VCaP (cell line): ENCODE data around the gene LCNL1.

Experiments used
- H3K27ac ChIP-seq: fragments of 450-650 bp; 2 replicates; pipeline ENCODE4 v1.5.1; 2017
- TF ChIP-seq, protein P1 (sequence below): fragments of 450-650 bp; conservative IDR thresholded peaks from 2 replicates; pipeline ENCODE4 v1.5.1; 2017; ENCODE audit warnings: mild to moderate bottlenecking, moderate library complexity

The LCNL1 gene

DNA sequence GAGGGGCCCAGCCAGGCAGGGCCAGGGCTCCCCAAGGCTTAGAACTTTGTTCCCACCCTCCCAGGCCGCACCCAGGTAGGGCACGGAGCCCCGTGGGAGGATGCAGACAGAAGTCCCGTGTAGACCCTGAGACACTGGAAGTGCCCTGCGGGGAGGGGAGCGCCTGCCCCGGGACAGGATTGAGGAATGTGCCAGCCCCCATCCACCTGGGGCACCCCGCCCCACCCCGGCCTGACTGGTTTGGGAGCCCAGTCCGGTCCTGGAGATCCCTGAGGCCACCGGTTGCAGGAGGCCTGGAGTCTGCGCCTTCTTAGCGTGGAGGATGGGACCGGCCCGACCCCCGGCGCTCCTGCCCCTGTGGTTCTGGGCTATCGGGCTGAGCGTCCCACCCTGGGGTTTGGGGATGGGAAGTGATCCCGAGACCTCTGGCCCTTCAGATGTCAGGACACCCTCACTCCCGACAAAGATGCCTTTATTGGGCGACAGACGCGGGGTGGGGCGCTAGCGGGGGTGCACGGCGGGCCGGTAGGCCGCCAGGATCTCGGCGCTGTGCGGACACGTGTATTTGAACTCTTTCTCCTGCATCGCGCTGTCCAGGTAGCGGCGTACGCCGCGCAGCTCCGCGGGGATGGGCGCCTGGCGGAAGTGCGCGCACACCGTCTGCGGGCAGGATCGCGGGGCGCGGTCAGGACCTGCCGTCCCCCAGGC, 11.5 kb downstream of the LCNL1 start:
- H3K27ac ChIP-seq: no peak overlapping the region
- TF ChIP-seq, protein P1, sequence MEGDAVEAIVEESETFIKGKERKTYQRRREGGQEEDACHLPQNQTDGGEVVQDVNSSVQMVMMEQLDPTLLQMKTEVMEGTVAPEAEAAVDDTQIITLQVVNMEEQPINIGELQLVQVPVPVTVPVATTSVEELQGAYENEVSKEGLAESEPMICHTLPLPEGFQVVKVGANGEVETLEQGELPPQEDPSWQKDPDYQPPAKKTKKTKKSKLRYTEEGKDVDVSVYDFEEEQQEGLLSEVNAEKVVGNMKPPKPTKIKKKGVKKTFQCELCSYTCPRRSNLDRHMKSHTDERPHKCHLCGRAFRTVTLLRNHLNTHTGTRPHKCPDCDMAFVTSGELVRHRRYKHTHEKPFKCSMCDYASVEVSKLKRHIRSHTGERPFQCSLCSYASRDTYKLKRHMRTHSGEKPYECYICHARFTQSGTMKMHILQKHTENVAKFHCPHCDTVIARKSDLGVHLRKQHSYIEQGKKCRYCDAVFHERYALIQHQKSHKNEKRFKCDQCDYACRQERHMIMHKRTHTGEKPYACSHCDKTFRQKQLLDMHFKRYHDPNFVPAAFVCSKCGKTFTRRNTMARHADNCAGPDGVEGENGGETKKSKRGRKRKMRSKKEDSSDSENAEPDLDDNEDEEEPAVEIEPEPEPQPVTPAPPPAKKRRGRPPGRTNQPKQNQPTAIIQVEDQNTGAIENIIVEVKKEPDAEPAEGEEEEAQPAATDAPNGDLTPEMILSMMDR: no peak

DNA sequence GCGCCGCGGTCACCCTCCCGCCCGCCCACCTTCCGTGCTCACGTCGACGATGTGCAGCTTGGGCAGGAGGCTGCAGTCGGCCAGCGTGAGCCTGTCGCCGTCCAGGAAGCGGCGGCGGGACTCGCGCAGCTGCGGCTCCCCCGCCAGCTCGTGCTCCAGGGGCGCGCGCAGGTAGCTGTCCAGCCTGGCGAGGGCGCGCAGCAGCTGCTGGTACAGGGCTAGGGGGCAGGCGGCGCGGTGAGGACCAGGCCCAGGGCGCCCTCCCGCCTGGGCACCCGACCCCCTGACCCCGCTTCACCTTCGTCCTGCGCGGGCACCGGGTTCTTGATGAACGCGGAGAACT, 12.1 kb downstream of the LCNL1 start:
- no peak overlapping the region for H3K27ac ChIP-seq
- TF ChIP-seq, protein P1: no peak

DNA sequence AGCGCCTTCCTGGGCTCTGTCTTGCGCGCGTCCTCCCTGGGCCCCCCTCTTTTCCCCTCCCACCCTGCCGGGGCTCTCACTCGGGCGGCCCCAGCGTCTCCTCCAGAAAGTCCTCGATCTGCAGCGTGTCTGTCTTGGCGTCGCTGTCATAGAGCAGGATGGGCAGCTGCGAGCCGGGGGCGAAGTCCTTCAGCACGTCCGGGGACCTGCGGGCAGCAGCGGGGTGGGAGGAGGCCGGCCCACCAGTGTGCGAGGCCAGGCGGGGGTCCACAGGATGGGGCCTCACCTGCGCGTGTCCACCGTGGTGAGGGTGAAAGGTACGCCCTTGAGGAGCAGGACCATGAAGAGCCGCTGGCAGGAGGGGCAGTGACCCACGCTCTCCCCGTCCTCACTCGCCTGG, 12.6 kb downstream of the LCNL1 start:
- H3K27ac ChIP-seq: no peak overlapping the region
- TF ChIP-seq, protein P1: no peak

DNA sequence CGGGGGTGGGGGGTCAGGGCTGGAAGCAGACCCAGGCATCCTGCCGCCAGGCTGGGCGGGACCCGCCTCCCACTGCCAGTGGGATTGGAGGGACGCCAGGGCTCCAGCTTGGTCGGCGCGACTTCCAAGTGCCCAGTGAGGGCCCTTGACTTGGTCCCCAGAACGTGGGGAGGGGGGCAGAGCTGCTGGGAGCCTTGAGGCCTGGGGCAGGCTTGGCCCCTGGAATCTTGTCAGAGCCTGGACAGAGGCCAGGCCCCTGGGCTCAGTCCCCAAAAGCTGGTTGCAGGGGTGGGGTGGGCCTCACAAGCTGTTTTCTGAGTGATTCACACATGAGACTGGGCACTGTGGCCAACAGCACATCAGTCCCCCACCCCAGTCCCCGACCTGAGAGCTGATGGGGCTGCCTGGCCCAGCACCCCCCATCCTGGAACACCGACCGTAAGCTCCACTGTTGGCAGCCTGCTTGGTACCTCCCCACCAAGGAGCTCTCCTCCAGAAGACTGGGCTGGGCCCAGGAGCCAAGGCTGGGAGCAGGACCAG, 13.0 kb downstream of the LCNL1 start:
- TF ChIP-seq, protein P1: no peak
- H3K27ac ChIP-seq: peak overlapping the region; percentile 30; the same call in 1 of the 2 replicates

DNA sequence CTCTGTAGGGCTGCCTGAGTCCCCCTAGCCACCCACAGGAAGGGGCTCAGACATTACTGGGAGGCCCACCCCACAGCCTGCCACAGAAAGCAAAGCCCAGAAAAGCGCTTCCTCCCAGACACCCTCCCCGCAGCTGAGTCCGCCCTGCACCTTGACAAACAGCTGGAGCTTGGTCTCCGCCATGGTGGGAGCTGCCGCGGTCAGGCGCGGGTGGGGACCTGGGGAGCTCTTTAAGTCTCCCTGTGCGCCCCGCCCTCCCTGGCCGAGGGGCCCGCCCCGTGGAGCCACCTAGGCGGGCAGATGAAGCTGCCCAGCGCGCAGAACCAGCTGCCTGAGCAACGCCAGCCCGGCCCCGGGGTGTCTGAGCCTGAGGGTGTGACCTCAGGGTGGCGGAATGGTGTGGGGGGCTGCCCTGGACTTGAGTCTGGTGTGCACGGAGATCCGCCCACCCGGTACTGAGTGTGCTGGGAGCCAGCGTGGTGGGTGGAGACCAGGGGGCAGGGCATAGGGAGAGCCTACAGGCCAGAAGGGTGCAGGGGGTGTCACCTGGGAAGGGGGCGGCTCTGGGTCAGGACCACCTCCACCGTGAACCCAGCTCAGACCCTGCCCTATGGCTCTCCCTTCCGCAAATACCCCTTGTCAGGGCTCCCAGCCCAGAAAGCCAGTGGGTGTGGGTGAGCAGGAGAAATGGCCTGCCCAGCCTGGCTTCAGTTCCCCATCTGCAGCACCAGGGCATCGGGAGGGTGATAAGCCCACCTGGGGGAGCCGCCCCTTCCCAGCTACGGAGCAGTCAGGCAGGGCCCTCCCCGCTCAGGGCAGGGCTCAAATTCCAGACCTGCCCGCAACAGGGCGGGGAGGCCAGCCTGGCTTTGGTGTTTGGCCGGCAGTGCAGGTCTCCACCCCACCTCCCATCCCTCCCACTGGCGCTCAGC, 13.8 kb downstream of the LCNL1 start, which contains the start of gene CLIC3:
Gene CLIC3, minus strand, starts transcription at position 208 of the 932 bp plus-strand sequence. Its CDS starts 25 bp downstream, at position 183.
- H3K27ac ChIP-seq: peak within 1 kb of the TSS; percentile 30; the same call in 1 of the 2 replicates
- TF ChIP-seq, protein P1: no peak

DNA sequence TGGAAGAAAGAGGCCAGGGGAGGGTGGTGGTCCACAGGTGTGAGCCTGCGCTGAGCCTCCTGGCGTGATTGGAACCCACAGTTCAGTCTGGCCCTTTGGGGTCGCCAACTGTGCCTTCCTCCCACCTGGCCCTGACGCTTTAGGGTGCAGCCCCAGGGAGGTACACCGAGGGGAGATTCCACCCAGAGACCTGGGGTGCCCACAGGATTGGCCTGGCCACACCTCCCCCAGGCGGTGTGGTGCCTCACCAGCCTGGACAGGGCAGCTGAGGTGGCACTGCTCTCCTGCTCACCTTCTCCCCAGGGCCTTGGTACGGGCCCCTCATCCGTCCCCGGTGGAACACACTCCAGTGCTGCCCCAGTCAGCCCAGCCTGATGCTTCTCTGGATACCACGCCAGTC, 14.6 kb downstream of the LCNL1 start:
- TF ChIP-seq, protein P1: no peak
- peak overlapping the region; percentile 30; the same call in 1 of the 2 replicates for H3K27ac ChIP-seq

DNA sequence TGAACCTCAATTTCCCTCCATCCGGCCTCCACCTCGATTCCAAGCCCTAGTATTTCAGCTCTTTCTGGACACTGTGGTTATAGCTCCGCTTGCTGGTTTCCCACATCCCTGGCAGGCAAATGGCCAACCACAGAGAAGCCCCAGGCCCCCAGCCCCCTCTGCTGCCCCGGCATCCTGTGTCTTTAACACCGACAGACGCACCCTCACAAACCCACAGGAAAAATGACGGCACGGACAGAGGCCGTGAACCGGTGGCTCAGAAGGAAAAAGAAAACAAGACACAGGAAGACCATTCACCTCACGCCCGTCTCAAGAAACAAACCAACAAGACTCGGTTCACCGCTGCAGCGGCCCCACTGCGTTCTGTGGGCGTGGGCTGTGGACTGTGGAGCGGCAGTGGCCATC, 15.0 kb downstream of the LCNL1 start:
- H3K27ac ChIP-seq: no peak overlapping the region
- TF ChIP-seq, protein P1: no peak
